WI38 (cell line): ENCODE data around the gene POU2AF1.

Source experiments
- H3K4me3 ChIP-seq: 2 replicates; pipeline ENCODE4 v1.5.1; 2011; ENCODE audit warnings: low read depth, mild to moderate bottlenecking, control low read depth, low read length
- TF ChIP-seq, protein P1 (sequence below): IDR thresholded peaks from 2 replicates; pipeline ENCODE4 v1.5.1; 2012; ENCODE audit warnings: low read depth, mild to moderate bottlenecking, control low read depth, low read length

POU2AF1 gene

DNA sequence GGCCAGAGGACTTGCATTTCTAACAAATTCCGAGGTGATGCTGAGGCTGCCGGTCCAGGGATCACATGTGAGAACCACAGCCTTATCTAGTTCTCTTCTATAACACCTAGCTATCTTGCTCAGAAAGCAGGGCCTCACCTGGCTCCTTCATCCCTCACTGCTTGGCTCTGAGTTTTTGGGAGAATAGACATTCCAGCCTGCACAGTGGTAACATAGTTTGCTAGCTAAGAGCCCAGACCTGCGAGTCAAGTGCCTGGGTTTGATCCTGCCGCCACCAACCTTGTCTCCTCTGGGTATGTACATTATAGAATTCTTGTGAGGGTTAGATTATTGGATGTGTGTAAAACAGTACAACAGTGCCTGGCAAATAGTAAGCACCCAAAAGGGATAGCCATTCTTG, 13.5 kb upstream of the POU2AF1 start:
- no peak overlapping the region for H3K4me3 ChIP-seq
- TF ChIP-seq, protein P1, sequence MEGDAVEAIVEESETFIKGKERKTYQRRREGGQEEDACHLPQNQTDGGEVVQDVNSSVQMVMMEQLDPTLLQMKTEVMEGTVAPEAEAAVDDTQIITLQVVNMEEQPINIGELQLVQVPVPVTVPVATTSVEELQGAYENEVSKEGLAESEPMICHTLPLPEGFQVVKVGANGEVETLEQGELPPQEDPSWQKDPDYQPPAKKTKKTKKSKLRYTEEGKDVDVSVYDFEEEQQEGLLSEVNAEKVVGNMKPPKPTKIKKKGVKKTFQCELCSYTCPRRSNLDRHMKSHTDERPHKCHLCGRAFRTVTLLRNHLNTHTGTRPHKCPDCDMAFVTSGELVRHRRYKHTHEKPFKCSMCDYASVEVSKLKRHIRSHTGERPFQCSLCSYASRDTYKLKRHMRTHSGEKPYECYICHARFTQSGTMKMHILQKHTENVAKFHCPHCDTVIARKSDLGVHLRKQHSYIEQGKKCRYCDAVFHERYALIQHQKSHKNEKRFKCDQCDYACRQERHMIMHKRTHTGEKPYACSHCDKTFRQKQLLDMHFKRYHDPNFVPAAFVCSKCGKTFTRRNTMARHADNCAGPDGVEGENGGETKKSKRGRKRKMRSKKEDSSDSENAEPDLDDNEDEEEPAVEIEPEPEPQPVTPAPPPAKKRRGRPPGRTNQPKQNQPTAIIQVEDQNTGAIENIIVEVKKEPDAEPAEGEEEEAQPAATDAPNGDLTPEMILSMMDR = no peak

DNA sequence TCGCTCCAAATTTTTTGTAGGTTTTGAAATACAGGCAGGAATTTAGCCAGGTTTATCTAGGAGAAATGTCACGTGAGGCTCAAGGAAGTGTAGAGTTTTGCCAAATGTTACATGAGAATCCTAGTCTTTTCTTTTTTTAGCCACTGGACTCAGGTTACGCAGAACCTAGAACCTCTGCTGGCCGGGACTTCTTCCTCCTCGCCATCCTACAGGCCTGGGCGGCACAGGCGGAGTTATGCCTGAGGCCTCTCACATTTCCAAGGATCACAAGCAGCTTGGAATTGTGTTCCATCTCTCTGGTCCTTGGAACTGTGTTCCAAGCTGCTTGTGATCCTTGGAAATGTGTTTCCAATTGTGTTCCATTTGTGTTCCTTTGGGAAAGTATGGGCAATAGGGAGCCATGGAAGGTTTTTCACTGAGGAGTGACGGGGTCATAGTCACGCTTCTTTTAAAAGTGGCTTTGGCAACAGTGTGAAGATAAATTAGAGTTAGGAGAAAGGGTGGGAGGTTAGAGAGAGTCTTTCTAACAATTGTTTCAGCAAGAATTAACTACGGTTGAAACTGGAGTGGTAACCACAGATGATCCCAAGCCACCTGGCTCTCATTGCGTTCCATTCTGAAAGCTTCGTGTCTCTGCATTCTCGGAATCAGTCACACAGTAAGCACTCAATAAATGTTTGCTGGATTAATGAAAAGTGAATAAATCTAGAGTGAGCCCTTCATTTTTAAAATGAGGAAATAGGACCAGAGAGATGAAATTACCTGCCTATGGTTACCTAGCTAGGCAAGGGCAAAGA, 12.5 kb upstream of the POU2AF1 start:
- TF ChIP-seq, protein P1 = no peak
- no peak overlapping the region for H3K4me3 ChIP-seq

DNA sequence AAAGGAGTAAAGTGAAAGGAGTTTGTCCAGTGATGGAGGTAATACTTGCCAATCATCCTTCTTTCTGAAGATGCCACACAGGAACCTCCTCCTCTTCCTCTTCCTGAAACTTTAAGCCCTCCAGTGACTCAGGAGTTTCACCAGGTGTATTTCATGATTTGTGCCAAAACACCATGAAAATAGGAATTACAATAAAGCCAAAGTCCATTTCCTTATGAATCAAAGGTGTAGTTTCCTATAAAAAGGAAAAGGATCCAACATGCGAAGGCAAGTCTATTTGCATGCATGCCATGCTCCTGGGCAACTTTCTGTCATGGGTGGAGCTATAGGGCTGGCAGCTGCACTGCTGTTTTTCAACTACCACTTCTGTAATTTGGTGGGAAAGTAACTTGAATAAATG, 9.8 kb upstream of the POU2AF1 start:
- TF ChIP-seq, protein P1 = no peak
- no peak overlapping the region for H3K4me3 ChIP-seq

DNA sequence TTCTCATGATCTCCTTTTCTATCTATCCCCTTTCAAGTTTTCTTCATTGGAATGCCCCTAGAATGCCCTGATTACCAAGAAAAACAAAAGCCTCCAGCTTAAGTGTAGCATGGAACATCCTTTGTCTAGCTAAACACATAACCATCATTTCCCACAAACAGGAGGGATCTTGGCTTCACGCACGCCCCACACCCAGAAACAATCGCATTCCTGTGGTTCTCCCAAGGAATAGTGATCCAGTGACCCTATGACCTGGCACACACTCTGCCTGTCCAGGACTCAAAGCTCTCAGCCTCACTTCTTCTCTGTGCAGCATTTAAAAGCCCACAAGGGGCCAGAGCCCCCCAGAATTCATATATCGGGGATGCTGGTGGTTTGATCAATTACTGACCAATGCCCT, 9.3 kb upstream of the POU2AF1 start:
- TF ChIP-seq, protein P1 = no peak
- no peak overlapping the region for H3K4me3 ChIP-seq

DNA sequence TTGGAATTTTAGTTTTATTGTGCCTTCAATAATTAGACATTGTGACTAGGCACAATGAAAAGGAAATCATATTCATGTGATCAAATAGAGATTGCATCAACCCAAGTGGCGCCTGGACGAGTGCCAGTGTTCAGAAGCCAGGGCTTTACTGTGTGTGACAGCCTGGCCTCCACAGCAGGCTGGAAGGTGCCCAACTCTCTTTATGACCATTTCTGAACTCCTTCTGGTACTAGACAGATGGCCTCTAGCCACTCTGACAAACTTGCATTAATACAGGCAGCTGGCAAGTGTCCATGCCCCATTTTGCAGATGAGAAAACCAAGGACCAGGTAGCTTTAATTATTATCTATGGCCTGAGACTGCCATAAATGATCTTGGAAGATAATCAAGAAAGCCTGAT, 8.3 kb upstream of the POU2AF1 start:
- H3K4me3 ChIP-seq = no peak overlapping the region
- TF ChIP-seq, protein P1 = no peak

DNA sequence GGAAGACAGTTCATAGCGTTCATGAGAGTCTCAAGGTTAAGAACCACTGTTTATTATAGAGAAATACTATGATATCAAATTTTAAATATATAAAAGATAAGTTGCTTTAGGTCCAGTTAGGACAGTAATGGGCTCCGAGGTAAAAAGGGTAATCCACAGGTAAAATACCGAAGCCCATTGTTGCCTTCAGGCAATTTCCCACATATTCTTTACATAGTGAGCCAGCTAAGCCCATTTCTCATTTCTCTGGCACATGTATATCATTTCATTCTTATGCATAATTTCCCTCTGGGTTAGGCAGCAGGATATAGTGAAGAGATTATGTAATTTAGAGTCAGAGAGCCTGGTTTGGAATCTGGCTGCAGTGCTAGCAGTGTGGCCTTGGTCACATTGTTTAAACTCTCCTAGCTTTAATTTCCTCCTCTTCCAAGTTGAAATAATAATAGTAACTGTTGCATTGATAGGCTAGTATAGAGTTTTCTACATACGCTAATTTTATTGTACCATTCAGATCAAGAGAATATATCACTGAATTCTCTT, 7.6 kb upstream of the POU2AF1 start:
- no peak overlapping the region for H3K4me3 ChIP-seq
- TF ChIP-seq, protein P1 = no peak

DNA sequence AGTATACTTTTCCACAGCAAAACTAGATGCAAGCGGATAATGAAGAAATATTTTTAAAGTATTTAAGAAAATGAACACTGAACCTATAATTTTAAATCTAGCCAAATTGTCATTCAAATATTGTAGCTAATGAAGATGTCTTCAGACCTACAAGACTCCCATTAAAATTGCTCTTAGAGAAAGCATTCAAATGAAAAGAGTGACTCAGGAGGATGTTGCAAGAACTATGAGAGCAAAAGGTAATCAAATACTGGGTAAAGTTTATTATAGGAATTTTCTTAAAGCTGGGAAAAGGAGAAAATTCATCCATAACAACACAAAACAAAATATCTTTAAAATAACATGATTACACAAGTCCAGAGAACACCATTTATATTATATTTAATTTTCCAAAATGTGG, 5.4 kb upstream of the POU2AF1 start:
- TF ChIP-seq, protein P1 = no peak
- no peak overlapping the region for H3K4me3 ChIP-seq
